Measurements from ENCODE around the gene LRRN4CL.
"Not testable (repeated sequence)": the region's sequence is repeated elsewhere in the genome, so short reads cannot be mapped to it uniquely, and the experiment has no call there.

The LRRN4CL gene

GRCh38 chr11:62675415-62675814 is 13.9 kb downstream of the LRRN4CL start:
- DNase-seq (ENCODE audit: low spot score), result not testable (repeated sequence)

GRCh38 chr11:62673196-62673525 is 16.2 kb downstream of the LRRN4CL start:
- DNase-seq (ENCODE audit: low spot score), result no peak

GRCh38 chr11:62671608-62672389 is 17.5 kb downstream of the LRRN4CL start, which contains the start of the genes LBHD1 and UQCC3:
Gene LBHD1, minus strand, starts transcription at chr11:62672267. Its CDS starts 2,236 bp downstream, at chr11:62670031.
Gene UQCC3, plus strand, starts transcription at chr11:62671673. Its CDS starts 73 bp downstream, at chr11:62671746.
- DNase-seq (ENCODE audit: low spot score), result peak; percentile 87

GRCh38 chr11:62671236-62671607 is 18.1 kb downstream of the LRRN4CL start:
- DNase-seq (ENCODE audit: low spot score), result no peak

- no peak for DNase-seq (ENCODE audit: low spot score)
Measured at GRCh38 chr11:62669420-62670161, 19.7 kb downstream of the LRRN4CL start.

GRCh38 chr11:62667460-62667859 is 21.9 kb downstream of the LRRN4CL start:
- DNase-seq (ENCODE audit: low spot score), result no peak

- no peak for DNase-seq (ENCODE audit: low spot score)
Measured at GRCh38 chr11:62666259-62666926, 22.9 kb downstream of the LRRN4CL start.

GRCh38 chr11:62665599-62666258 is 23.6 kb downstream of the LRRN4CL start:
- DNase-seq (ENCODE audit: low spot score), result no peak

GRCh38 chr11:62665075-62665598 is 24.2 kb downstream of the LRRN4CL start, which contains the start of the genes C11orf98 and CSKMT:
Gene C11orf98, minus strand, starts transcription at chr11:62665210. Its CDS starts 41 bp downstream, at chr11:62665169.
Gene CSKMT, plus strand, starts transcription at chr11:62665312. Its CDS starts 568 bp downstream, at chr11:62665880.
- peak; percentile 99 for DNase-seq (ENCODE audit: low spot score)

GRCh38 chr11:62664405-62665074 is 24.8 kb downstream of the LRRN4CL start:
- DNase-seq (ENCODE audit: low spot score), result no peak

- DNase-seq (ENCODE audit: low spot score), result no peak
Measured at GRCh38 chr11:62656796-62657429, 32.4 kb downstream of the LRRN4CL start.

- DNase-seq (ENCODE audit: low spot score), result no peak
Measured at GRCh38 chr11:62654297-62654696, 35.0 kb downstream of the LRRN4CL start.

GRCh38 chr11:62652161-62653006 is 36.9 kb downstream of the LRRN4CL start:
- DNase-seq (ENCODE audit: low spot score), result no peak

- not testable (repeated sequence) for DNase-seq (ENCODE audit: low spot score)
Measured at GRCh38 chr11:62650283-62650682, 39.0 kb downstream of the LRRN4CL start.

- no peak for DNase-seq (ENCODE audit: low spot score)
Measured at GRCh38 chr11:62649486-62649885, 39.8 kb downstream of the LRRN4CL start.

GRCh38 chr11:62648967-62649364 is 40.4 kb downstream of the LRRN4CL start:
- DNase-seq (ENCODE audit: low spot score), result no peak

- DNase-seq (ENCODE audit: low spot score), result no peak
Measured at GRCh38 chr11:62648185-62648966, 41.0 kb downstream of the LRRN4CL start.

GRCh38 chr11:62647609-62648005 is 41.7 kb downstream of the LRRN4CL start:
- no peak for DNase-seq (ENCODE audit: low spot score)

All from left forelimb (tissue), 1 donor.